Testis (tissue), 3 donors: ENCODE measurements around the gene CEP95. TPM values are rescaled to one million over a fixed set of nuclear protein-coding genes. Genes with fewer than 3 reads are reported as not detected.
A peak's percentile ranks its signal among the peaks of the same experiment; 100 is the strongest.

Source experiments
- DNase-seq: peaks from one replicate; pipeline ENCODE4 v3.0.0-alpha.2; 2019
- H3K27ac ChIP-seq, 2 donors: fragments of 200-600 bp; sonication (generic); one replicate each; pipeline ENCODE4 v1.5.1; 2019
- H3K27me3 ChIP-seq: fragments of 200-600 bp; sonication (generic); one replicate; pipeline ENCODE4 v1.5.1; 2019
- H3K36me3 ChIP-seq: fragments of 200-600 bp; sonication (generic); one replicate; pipeline ENCODE4 v1.5.1; 2017; ENCODE audit warnings: low read depth; ENCODE audit errors: missing control alignments
- H3K4me1 ChIP-seq: fragments of 200-600 bp; sonication (generic); one replicate; pipeline ENCODE4 v1.5.1; 2019
- H3K4me3 ChIP-seq, 2 donors: fragments of 200-600 bp; sonication (generic); one replicate each; pipeline ENCODE4 v1.5.1; 2017 to 2019
- H3K9me3 ChIP-seq: fragments of 200-600 bp; sonication (generic); one replicate; pipeline ENCODE4 v1.5.1; 2017
- CTCF ChIP-seq, 3 experiments: fragments of 450-650 bp in 2 of 3; fragments of 200-600 bp in 1 of 3; sonication (generic) in 1 of 3; IDR thresholded peaks; one replicate each; pipeline ENCODE4 v1.5.1; 2016 to 2019; ENCODE audit warnings: antibody characterized with exemption in 3 of 3, mild to moderate bottlenecking in 2 of 3, moderate library complexity in 1 of 3
- POLR2A ChIP-seq: fragments of 450-650 bp; IDR thresholded peaks from one replicate; pipeline ENCODE4 v1.6.1; 2017; ENCODE audit warnings: antibody characterized with exemption, mild to moderate bottlenecking, moderate library complexity
- WGBS, 2 donors: methylation state at CpG; one replicate each; pipeline ENCODE4 v1.1.5; 2018; 5-methylcytosine and 5-hydroxymethylcytosine counted together
- intact Hi-C: fragments of 100-400 bp; cut with DNase I; formaldehyde crosslinking; loops from one replicate; pipeline ENCODE4 v1.15.1; 2023; ENCODE audit warnings: low total_unique reads
- polyA plus RNA-seq: library from polyadenylated mRNA; stranded (reverse); fragments of 350-450 nt; fragmentation: Illumina TruSeq; extraction: RNeasy Lipid Tissue Mini Kit (QIAGEN cat#74804); gene quantifications from one replicate; pipeline ENCODE4 v1.2.3, GENCODE V29; 2014; ENCODE audit warnings: low read depth, low replicate concordance; ENCODE audit not compliant: insufficient read depth
- total RNA-seq, 2 donors: library from RNA; depleted of rRNA; stranded (reverse); fragments of >200 nt; gene quantifications; one replicate each; pipeline ENCODE4 v1.2.3, GENCODE V29; 2016

Gene CEP95
- total and polyA plus RNA-seq, 3 donors from 2014 or later = 54.1 to 93.5 (median 73.6) TPM

- Histone ChIP-seq H3K36me3 (no peaks in the 10 kb centered on the region), H3K27ac (no peak overlapping the region), H3K9me3 (no peaks in the 10 kb centered on the region), H3K4me3 (no peak overlapping the region), H3K27me3 (no peaks in the 10 kb centered on the region), H3K4me1 (peaks cover 17% of the 10 kb centered on the region)
- 71 to 74% methylated on average over 5 of the region's 5 CpGs for WGBS, 2 donors
- intact Hi-C loops = no loop called here
- no peak for TF ChIP-seq CTCF (IDR thresholded peaks at IDR 0.05)
- no peak for TF ChIP-seq POLR2A
- DNase-seq = no peak
Measured at GRCh38 chr17:64503341-64503740, 3.4 kb upstream of the CEP95 start.

GRCh38 chr17:64503821-64504768, 2.7 kb upstream of the CEP95 start:
- Histone ChIP-seq H3K36me3 (no peaks in the 10 kb centered on the region), H3K27ac (peak overlapping the region; percentile 98 to 100), H3K27me3 (no peaks in the 10 kb centered on the region), H3K4me1 (peaks cover 18% of the 10 kb centered on the region), H3K4me3 (peak overlapping the region; percentile 98), H3K9me3 (no peaks in the 10 kb centered on the region)
- TF ChIP-seq CTCF (IDR thresholded peaks at IDR 0.05) (no peak), POLR2A (no peak)
- WGBS, 2 donors = 8 to 12% methylated on average over 7 of the region's 7 CpGs
- intact Hi-C loops = no loop called here
- DNase-seq = no peak

- no peaks in the 10 kb centered on the region for H3K27me3 ChIP-seq
- intact Hi-C loops = no loop called here
- peak; percentile 23 for DNase-seq
- peaks cover 18% of the 10 kb centered on the region for H3K4me1 ChIP-seq
- no peaks in the 10 kb centered on the region for H3K9me3 ChIP-seq
- H3K36me3 ChIP-seq = no peaks in the 10 kb centered on the region
- WGBS, 2 donors = 0% methylated on average over 13 of the region's 13 CpGs
- H3K27ac ChIP-seq = peak overlapping the region; percentile 98 to 100
- no peak for TF ChIP-seq POLR2A
- TF ChIP-seq CTCF (IDR thresholded peaks at IDR 0.05) = no peak
- peak overlapping the region; percentile 98 for H3K4me3 ChIP-seq
Measured at GRCh38 chr17:64504769-64505339, 1.9 kb upstream of the CEP95 start.

GRCh38 chr17:64505340-64506200, 1.2 kb upstream of the CEP95 start:
- Histone ChIP-seq H3K4me1 (peaks cover 18% of the 10 kb centered on the region), H3K4me3 (peak overlapping the region; percentile 98), H3K36me3 (no peaks in the 10 kb centered on the region), H3K27me3 (no peaks in the 10 kb centered on the region), H3K9me3 (no peaks in the 10 kb centered on the region), H3K27ac (peak overlapping the region; percentile 98 to 100)
- no peak for TF ChIP-seq POLR2A
- peak in 1 of 3 experiments; percentile 17 for TF ChIP-seq CTCF (IDR thresholded peaks at IDR 0.05)
- WGBS, 2 donors = 0% methylated on average over 32 to 70 of the region's 76 CpGs
- peak; percentile 92 for DNase-seq
- intact Hi-C loops = no loop called here
